ENCODE results near the gene TIMM13.

TIMM13 gene

GRCh38 chr19:2451741-2452140, 24.4 kb upstream of the TIMM13 start:
- H3K9ac ChIP-seq (ENCODE audit: low read depth, low read length) = no peak overlapping the region
- peaks cover 32% of the 10 kb centered on the region for H3K4me1 ChIP-seq (ENCODE audit: insufficient read depth, low read length)
- H3K79me2 ChIP-seq (ENCODE audit: insufficient read depth, low read length) = peaks cover 99% of the 10 kb centered on the region
- no peak overlapping the region for H3K27ac ChIP-seq (ENCODE audit: low read length)
- no peaks in the 10 kb centered on the region for H3K9me3 ChIP-seq (ENCODE audit: insufficient read depth, low read length, severe bottlenecking)
- peaks cover 85% of the 10 kb centered on the region for H4K20me1 ChIP-seq (ENCODE audit: insufficient read depth, low read length)
- no peak overlapping the region for H3K4me3 ChIP-seq (ENCODE audit: low read depth in 1 of 2, low read length in 2 of 2)
- H3K4me2 ChIP-seq (ENCODE audit: insufficient read depth, low read length) = no peak overlapping the region
- TF ChIP-seq CTCF (IDR thresholded peaks at IDR 0.05; ENCODE audit: borderline replicate concordance, extremely low read depth, low read length, poor library complexity, severe bottlenecking) (no peak), EZH2 (IDR thresholded peaks at IDR 0.05; ENCODE audit: borderline replicate concordance, low read depth, low read length, severe bottlenecking) (no peak)
- no peak overlapping the region for H2AFZ ChIP-seq (ENCODE audit: low read depth, low read length)
- H3K36me3 ChIP-seq (ENCODE audit: insufficient read depth, low read length) = peaks cover 65% of the 10 kb centered on the region
- ATAC-seq (ENCODE audit: insufficient read depth, low read depth) (no peak), DNase-seq (no peak)
- H3K27me3 ChIP-seq (ENCODE audit: insufficient read depth, low read length, poor library complexity) = no peaks in the 10 kb centered on the region

- DNase-seq = no peak
- no peak for ATAC-seq (ENCODE audit: insufficient read depth, low read depth)
- H3K27ac ChIP-seq (ENCODE audit: low read length) = no peak overlapping the region
- H3K79me2 ChIP-seq (ENCODE audit: insufficient read depth, low read length) = peaks cover 100% of the 10 kb centered on the region
- H3K36me3 ChIP-seq (ENCODE audit: insufficient read depth, low read length) = peaks cover 69% of the 10 kb centered on the region
- H4K20me1 ChIP-seq (ENCODE audit: insufficient read depth, low read length) = peaks cover 90% of the 10 kb centered on the region
- H3K27me3 ChIP-seq (ENCODE audit: insufficient read depth, low read length, poor library complexity) = no peaks in the 10 kb centered on the region
- H3K4me1 ChIP-seq (ENCODE audit: insufficient read depth, low read length) = peaks cover 37% of the 10 kb centered on the region
- no peak overlapping the region for H3K4me2 ChIP-seq (ENCODE audit: insufficient read depth, low read length)
- TF ChIP-seq CTCF (IDR thresholded peaks at IDR 0.05; ENCODE audit: borderline replicate concordance, extremely low read depth, low read length, poor library complexity, severe bottlenecking) (no peak), EZH2 (IDR thresholded peaks at IDR 0.05; ENCODE audit: borderline replicate concordance, low read depth, low read length, severe bottlenecking) (no peak)
- no peak overlapping the region for H2AFZ ChIP-seq (ENCODE audit: low read depth, low read length)
- H3K9me3 ChIP-seq (ENCODE audit: insufficient read depth, low read length, severe bottlenecking) = no peaks in the 10 kb centered on the region
- H3K4me3 ChIP-seq (ENCODE audit: low read depth in 1 of 2, low read length in 2 of 2) = no peak overlapping the region
- no peak overlapping the region for H3K9ac ChIP-seq (ENCODE audit: low read depth, low read length)
These were observed 23.8 kb upstream of the TIMM13 start for GRCh38 chr19:2451138-2451537.

GRCh38 chr19:2449019-2449418, 21.6 kb upstream of the TIMM13 start:
- Histone ChIP-seq H3K4me1 (ENCODE audit: insufficient read depth, low read length) (peaks cover 18% of the 10 kb centered on the region; the same call in 1 of the 2 replicates), H3K4me2 (ENCODE audit: insufficient read depth, low read length) (no peak overlapping the region), H4K20me1 (ENCODE audit: insufficient read depth, low read length) (peaks cover 84% of the 10 kb centered on the region), H3K27me3 (ENCODE audit: insufficient read depth, low read length, poor library complexity) (no peaks in the 10 kb centered on the region), H3K27ac (ENCODE audit: low read length) (no peak overlapping the region), H3K79me2 (ENCODE audit: insufficient read depth, low read length) (peaks cover 93% of the 10 kb centered on the region), H3K36me3 (ENCODE audit: insufficient read depth, low read length) (peaks cover 74% of the 10 kb centered on the region), H2AFZ (ENCODE audit: low read depth, low read length) (no peak overlapping the region), H3K9ac (ENCODE audit: low read depth, low read length) (no peak overlapping the region), H3K9me3 (ENCODE audit: insufficient read depth, low read length, severe bottlenecking) (no peaks in the 10 kb centered on the region), H3K4me3 (ENCODE audit: low read depth in 1 of 2, low read length in 2 of 2) (no peak overlapping the region)
- TF ChIP-seq EZH2 (IDR thresholded peaks at IDR 0.05; ENCODE audit: borderline replicate concordance, low read depth, low read length, severe bottlenecking) (no peak), CTCF (IDR thresholded peaks at IDR 0.05; ENCODE audit: borderline replicate concordance, extremely low read depth, low read length, poor library complexity, severe bottlenecking) (no peak)
- DNase-seq = no peak
- no peak for ATAC-seq (ENCODE audit: insufficient read depth, low read depth)

GRCh38 chr19:2446381-2446780, 19.0 kb upstream of the TIMM13 start:
- Histone ChIP-seq H3K9ac (ENCODE audit: low read depth, low read length) (no peak overlapping the region), H3K4me3 (ENCODE audit: low read depth in 1 of 2, low read length in 2 of 2) (no peak overlapping the region), H3K27me3 (ENCODE audit: insufficient read depth, low read length, poor library complexity) (no peaks in the 10 kb centered on the region), H3K4me1 (ENCODE audit: insufficient read depth, low read length) (peaks cover 11% of the 10 kb centered on the region; the same call in 1 of the 2 replicates), H3K4me2 (ENCODE audit: insufficient read depth, low read length) (no peak overlapping the region), H2AFZ (ENCODE audit: low read depth, low read length) (no peak overlapping the region), H3K9me3 (ENCODE audit: insufficient read depth, low read length, severe bottlenecking) (no peaks in the 10 kb centered on the region), H3K27ac (ENCODE audit: low read length) (peak overlapping the region; percentile 31; the same call in 1 of the 2 replicates), H3K79me2 (ENCODE audit: insufficient read depth, low read length) (peaks cover 93% of the 10 kb centered on the region), H4K20me1 (ENCODE audit: insufficient read depth, low read length) (peaks cover 82% of the 10 kb centered on the region), H3K36me3 (ENCODE audit: insufficient read depth, low read length) (peaks cover 79% of the 10 kb centered on the region)
- DNase-seq (peak; percentile 92), ATAC-seq (ENCODE audit: insufficient read depth, low read depth) (peak; percentile 95)
- no peak for TF ChIP-seq EZH2 (IDR thresholded peaks at IDR 0.05; ENCODE audit: borderline replicate concordance, low read depth, low read length, severe bottlenecking)
